ENCODE measurements around the gene APOBEC3H. TPM values are rescaled to one million over a fixed set of nuclear protein-coding genes. Genes with fewer than 3 reads are reported as not detected.

APOBEC3H gene
- total RNA-seq, 2 experiments from 2014 or later: 82.8 to 89.7 TPM

- peak within 1 kb of the TSS; percentile 77 for H3K27ac Mint-ChIP-seq
- H3K9me3 Mint-ChIP-seq (ENCODE audit: insufficient read depth): no peaks in the 10 kb centered on the region
- POLR2A ChIA-PET: interaction anchor here (1.3 to 8.8 kb wide), 2 partner anchors 166 to 367 kb away, joined by 3 to 63 read pairs; partner anchors contain the start of genes ATF4 and RPL3
These were observed 55.6 kb downstream of the APOBEC3H start, which contains the start of gene CBX7 for GRCh38 chr22:39152511-39153219. TSS of gene CBX7 (minus strand) at chr22:39152680. CDS start at chr22:39152444, 236 bp downstream.

GRCh38 chr22:39153220-39153717, 56.2 kb downstream of the APOBEC3H start:
- H3K36me3 Mint-ChIP-seq (ENCODE audit: low read depth): peaks cover 3% of the 10 kb centered on the region
- peaks cover 19% of the 10 kb centered on the region for H3K27me3 Mint-ChIP-seq (ENCODE audit: low read depth)
- no peak for ATAC-seq
- POLR2A ChIA-PET: interaction anchor here (1.3 to 8.8 kb wide), 2 partner anchors 165 to 367 kb away, joined by 3 to 63 read pairs; partner anchors contain the start of genes ATF4 and RPL3
- CTCF ChIA-PET: interaction anchor here (2.1 to 6.4 kb wide), 3 partner anchors 17 to 283 kb away, joined by 7 to 29 read pairs (median 16); no protein-coding TSS in a partner anchor
- peak overlapping the region; percentile 77 for H3K27ac Mint-ChIP-seq
- peak overlapping the region; percentile 79 for H3K4me3 Mint-ChIP-seq
- H3K4me1 Mint-ChIP-seq (ENCODE audit: low read depth): peaks cover 29% of the 10 kb centered on the region
- DNase-seq: no peak
- no peaks in the 10 kb centered on the region for H3K9me3 Mint-ChIP-seq (ENCODE audit: insufficient read depth)

More at GRCh38 chr22:39152511-39153219, 55.6 kb downstream of the APOBEC3H start, which contains the start of gene CBX7:
- H3K27me3 Mint-ChIP-seq (ENCODE audit: low read depth): peaks cover 19% of the 10 kb centered on the region
- peaks cover 6% of the 10 kb centered on the region for H3K36me3 Mint-ChIP-seq (ENCODE audit: low read depth)
- ATAC-seq (peak; percentile 94), DNase-seq (peak; percentile 93)
- CTCF ChIA-PET: interaction anchor here (1.8 to 6.4 kb wide), 3 partner anchors 18 to 284 kb away, joined by 6 to 29 read pairs (median 6); partner anchors contain the start of gene RPL3
- peak within 1 kb of the TSS; percentile 79 for H3K4me3 Mint-ChIP-seq
- peaks cover 34% of the 10 kb centered on the region for H3K4me1 Mint-ChIP-seq (ENCODE audit: low read depth)

Other genes with a start within 250 kb of the APOBEC3H start
- 10 to 100 TPM; 61.4 to 61.8 TPM for gene CBX6, start 225.0 kb upstream of the APOBEC3H start, total RNA-seq
- gene APOBEC3A, start 139.6 kb upstream of the APOBEC3H start, total RNA-seq: not detected
- gene APOBEC3B, start 114.9 kb upstream of the APOBEC3H start, total RNA-seq: 10 to 100 TPM; 12.1 to 13.3 TPM
- 100 to 1,000 TPM; 138 to 147 TPM for gene APOBEC3C, start 83.0 kb upstream of the APOBEC3H start, total RNA-seq
- gene APOBEC3D, start 76.1 kb upstream of the APOBEC3H start, total RNA-seq: 10 to 100 TPM; 49.1 to 51.5 TPM
- 10 to 100 TPM; 43.1 to 48.8 TPM for gene APOBEC3F, start 56.4 kb upstream of the APOBEC3H start, total RNA-seq
- 100 to 1,000 TPM; 134 to 138 TPM for gene APOBEC3G, start 20.0 kb upstream of the APOBEC3H start, total RNA-seq
- gene CBX7, start 55.4 kb downstream of the APOBEC3H start, total RNA-seq: 1 to 10 TPM; 8.6 to 8.7 TPM
- under 1 TPM; 0.18 to 0.34 TPM for gene PDGFB, start 147.7 kb downstream of the APOBEC3H start, total RNA-seq
- 1,000 to 10,000 TPM; 1,693 to 1,717 TPM for gene RPL3, start 222.4 kb downstream of the APOBEC3H start, total RNA-seq

Data from activated CD8-positive, alpha-beta T cell treated with anti-CD3 and anti-CD28 coated beads, Interleukin-2, amount 10 ng/mL, durations not matched to agents 7 days and 5 days (primary cell).